ENCODE measurements around the gene FAM110D. TPM values are rescaled to one million over a fixed set of nuclear protein-coding genes. Genes with fewer than 3 reads are reported as not detected.

FAM110D gene
- total and polyA plus RNA-seq, 2 donors (not counting 1 experiment from before 2014, with no cell fraction given), result not detected

DNA sequence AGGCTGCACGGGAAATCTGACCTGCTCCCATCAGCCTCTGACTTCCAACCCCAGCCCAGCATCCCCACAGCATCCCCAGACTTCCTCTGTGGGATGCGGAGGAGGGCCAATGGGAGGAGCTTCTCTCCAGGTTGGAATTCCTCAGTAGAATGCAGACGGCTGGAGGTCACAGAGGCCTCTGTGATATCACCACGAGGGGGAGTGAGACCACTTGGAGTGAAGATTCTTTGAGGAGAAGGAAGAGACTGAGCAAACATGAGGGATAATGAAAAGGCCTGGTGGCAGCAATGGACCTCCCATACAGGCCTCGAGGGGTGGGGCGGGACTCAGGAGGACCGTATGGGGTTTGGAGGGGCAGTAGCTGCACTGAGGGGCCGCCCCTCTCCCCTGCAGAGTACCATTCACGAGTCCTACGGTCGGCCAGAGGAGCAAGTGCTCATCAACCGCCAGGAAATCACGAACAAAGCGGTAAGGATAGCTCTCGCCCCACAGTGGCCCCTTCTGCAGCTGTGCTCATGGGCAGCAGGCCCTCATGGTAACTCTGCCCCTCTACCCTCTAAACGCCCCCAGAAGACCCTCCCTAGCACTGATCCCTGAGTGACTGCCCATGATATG, 31.6 kb downstream of the FAM110D start, which contains the start of gene CATSPER4:
Gene CATSPER4 (plus strand): TSS at position 230 of the 615 bp plus-strand sequence. CDS start 26 bp downstream, at position 256.
- Mint-ChIP-seq H3K27ac (no peak within 1 kb of the TSS), H3K4me3 (no peak within 1 kb of the TSS), H3K9me3 (ENCODE audit: insufficient read depth) (no peaks in the 10 kb centered on the region), H3K27me3 (no peaks in the 10 kb centered on the region), H3K4me1 (no peaks in the 10 kb centered on the region)
- Histone ChIP-seq H2AFZ (ENCODE audit: insufficient read depth, low read depth, low read length, poor library complexity, severe bottlenecking) (no peak within 1 kb of the TSS), H3K9me3 (ENCODE audit: control extremely low read depth in 1 of 3, control insufficient read depth in 2 of 3, insufficient read depth in 1 of 3, low read length in 2 of 3) (no peaks in the 10 kb centered on the region), H3K9ac (ENCODE audit: low read length) (no peak within 1 kb of the TSS), H3K4me3 (ENCODE audit: control extremely low read depth in 1 of 5, extremely low read depth in 1 of 5, insufficient read depth in 1 of 5, low read depth in 2 of 5, low read length in 4 of 5) (no peak within 1 kb of the TSS), H3K4me1 (ENCODE audit: control insufficient read depth in 2 of 2, insufficient read depth in 2 of 2, low read length in 2 of 2) (no peaks in the 10 kb centered on the region), H3K27me3 (replicated peaks in 1 of 4; ENCODE audit: control extremely low read depth in 1 of 4, control insufficient read depth in 3 of 4, insufficient read depth in 4 of 4, low read length in 3 of 4) (peaks cover 0 to 2% (median 0%) of the 10 kb centered on the region in 4 experiments), H3K79me2 (ENCODE audit: control insufficient read depth, insufficient read depth, low read length) (no peaks in the 10 kb centered on the region), H3K36me3 (replicated peaks in 1 of 2; ENCODE audit: control extremely low read depth in 1 of 2, control insufficient read depth in 1 of 2, extremely low read depth in 1 of 2, insufficient read depth in 2 of 2, low read length in 1 of 2) (no peaks in the 10 kb centered on the region), H4K20me1 (ENCODE audit: control insufficient read depth, insufficient read depth, low read length, poor library complexity, severe bottlenecking) (no peaks in the 10 kb centered on the region), H3K4me2 (replicated peaks; ENCODE audit: low read depth, low read length, poor library complexity, severe bottlenecking) (no peak within 1 kb of the TSS), H3K27ac (ENCODE audit: low read length in 2 of 2) (no peak within 1 kb of the TSS)
- intact Hi-C loops (cut with micrococcal nuclease), result no loop called here
- WGBS (ENCODE audit: insufficient coverage), result 69% methylated on average over 14 of the region's 16 CpGs
- no peak for ATAC-seq (ENCODE audit: low read depth)
- DNase-seq, result peak; percentile 27
- TF ChIP-seq, protein P1, sequence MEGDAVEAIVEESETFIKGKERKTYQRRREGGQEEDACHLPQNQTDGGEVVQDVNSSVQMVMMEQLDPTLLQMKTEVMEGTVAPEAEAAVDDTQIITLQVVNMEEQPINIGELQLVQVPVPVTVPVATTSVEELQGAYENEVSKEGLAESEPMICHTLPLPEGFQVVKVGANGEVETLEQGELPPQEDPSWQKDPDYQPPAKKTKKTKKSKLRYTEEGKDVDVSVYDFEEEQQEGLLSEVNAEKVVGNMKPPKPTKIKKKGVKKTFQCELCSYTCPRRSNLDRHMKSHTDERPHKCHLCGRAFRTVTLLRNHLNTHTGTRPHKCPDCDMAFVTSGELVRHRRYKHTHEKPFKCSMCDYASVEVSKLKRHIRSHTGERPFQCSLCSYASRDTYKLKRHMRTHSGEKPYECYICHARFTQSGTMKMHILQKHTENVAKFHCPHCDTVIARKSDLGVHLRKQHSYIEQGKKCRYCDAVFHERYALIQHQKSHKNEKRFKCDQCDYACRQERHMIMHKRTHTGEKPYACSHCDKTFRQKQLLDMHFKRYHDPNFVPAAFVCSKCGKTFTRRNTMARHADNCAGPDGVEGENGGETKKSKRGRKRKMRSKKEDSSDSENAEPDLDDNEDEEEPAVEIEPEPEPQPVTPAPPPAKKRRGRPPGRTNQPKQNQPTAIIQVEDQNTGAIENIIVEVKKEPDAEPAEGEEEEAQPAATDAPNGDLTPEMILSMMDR (IDR thresholded peaks at IDR 0.05), result no peak
- TF ChIP-seq EZH2 (IDR thresholded peaks at IDR 0.05; ENCODE audit: borderline replicate concordance, insufficient read depth, low read depth, low read length, poor library complexity, severe bottlenecking), result no peak
- CTCF ChIA-PET, result interaction anchor here (0.6 to 1.0 kb wide), 2 partner anchors 121 to 174 kb away, joined by 3 read pairs; no protein-coding TSS in a partner anchor
- POLR2A ChIA-PET, result no interaction called here

DNA sequence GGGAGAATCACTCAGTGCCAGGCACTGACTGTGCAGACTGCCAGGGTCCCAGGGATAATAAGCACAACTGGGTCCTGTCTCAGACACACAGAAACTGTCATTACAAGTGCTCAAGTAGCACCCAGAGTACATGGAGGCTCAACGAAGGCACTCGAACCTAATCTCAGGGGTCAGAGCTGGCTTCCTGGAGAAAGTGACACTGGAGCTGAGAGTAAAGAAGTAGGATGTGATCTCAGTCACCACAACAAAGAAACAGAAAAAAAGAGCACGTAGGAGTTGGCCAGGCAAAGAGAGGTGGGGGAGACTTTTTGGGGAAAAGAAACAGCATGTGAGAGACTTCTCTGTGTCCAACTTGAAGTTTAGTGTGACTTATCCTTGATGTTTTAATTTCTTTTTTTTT, 32.9 kb downstream of the FAM110D start:
- intact Hi-C loops (cut with micrococcal nuclease), result no loop called here
- Histone ChIP-seq H3K27me3 (replicated peaks in 1 of 4; ENCODE audit: control extremely low read depth in 1 of 4, control insufficient read depth in 3 of 4, insufficient read depth in 4 of 4, low read length in 3 of 4) (peaks cover 0 to 2% (median 0%) of the 10 kb centered on the region in 4 experiments), H3K9me3 (ENCODE audit: control extremely low read depth in 1 of 3, control insufficient read depth in 2 of 3, insufficient read depth in 1 of 3, low read length in 2 of 3) (no peaks in the 10 kb centered on the region), H3K79me2 (ENCODE audit: control insufficient read depth, insufficient read depth, low read length) (no peaks in the 10 kb centered on the region), H3K36me3 (replicated peaks in 1 of 2; ENCODE audit: control extremely low read depth in 1 of 2, control insufficient read depth in 1 of 2, extremely low read depth in 1 of 2, insufficient read depth in 2 of 2, low read length in 1 of 2) (no peaks in the 10 kb centered on the region), H3K4me1 (ENCODE audit: control insufficient read depth in 2 of 2, insufficient read depth in 2 of 2, low read length in 2 of 2) (no peaks in the 10 kb centered on the region), H3K4me3 (ENCODE audit: control extremely low read depth in 1 of 5, extremely low read depth in 1 of 5, insufficient read depth in 1 of 5, low read depth in 2 of 5, low read length in 4 of 5) (no peak overlapping the region), H3K27ac (ENCODE audit: low read length in 2 of 2) (no peak overlapping the region), H3K9ac (ENCODE audit: low read length) (no peak overlapping the region), H2AFZ (ENCODE audit: insufficient read depth, low read depth, low read length, poor library complexity, severe bottlenecking) (no peak overlapping the region), H3K4me2 (replicated peaks; ENCODE audit: low read depth, low read length, poor library complexity, severe bottlenecking) (no peak overlapping the region), H4K20me1 (ENCODE audit: control insufficient read depth, insufficient read depth, low read length, poor library complexity, severe bottlenecking) (no peaks in the 10 kb centered on the region)
- DNase-seq, result no peak
- CTCF ChIA-PET, result interaction anchor here (1.0 to 1.1 kb wide), 2 partner anchors 18 to 89 kb away, joined by 3 read pairs; no protein-coding TSS in a partner anchor
- no peak for ATAC-seq (ENCODE audit: low read depth)
- H3K27ac Mint-ChIP-seq, result no peak overlapping the region
- H3K27me3 Mint-ChIP-seq, result peaks cover 6% of the 10 kb centered on the region
- H3K9me3 Mint-ChIP-seq (ENCODE audit: insufficient read depth), result no peaks in the 10 kb centered on the region
- TF ChIP-seq EZH2 (IDR thresholded peaks at IDR 0.05; ENCODE audit: borderline replicate concordance, insufficient read depth, low read depth, low read length, poor library complexity, severe bottlenecking), result no peak
- TF ChIP-seq, protein P1 (IDR thresholded peaks at IDR 0.05), result no peak
- H3K4me3 Mint-ChIP-seq, result no peak overlapping the region
- H3K4me1 Mint-ChIP-seq, result no peaks in the 10 kb centered on the region
- WGBS (ENCODE audit: insufficient coverage), result no CpG with 5 or more reads among the region's 3 CpGs
- POLR2A ChIA-PET, result interaction anchor here (0.7 kb wide), 1 partner anchor 127 kb away, joined by 4 read pairs; no protein-coding TSS in a partner anchor

Measured in B cell (primary cell).